Activated T-cell treated with anti-CD3 and anti-CD28 coated beads, Interleukin-2, amount 50 U/mL, for 48 hours (primary cell): Measurements from ENCODE around the gene DPEP2NB.
"Not testable (repeated sequence)": the region's sequence is repeated elsewhere in the genome, so short reads cannot be mapped to it uniquely, and the experiment has no call there.

Experiments
- DNase-seq, 2 experiments: peaks; one replicate each; pipeline ENCODE4 v3.0.0-alpha.2; 2020

DPEP2NB gene

GRCh38 chr16:68015681-68016080 lies at the start of gene DPEP2NB:
Gene DPEP2NB (minus strand): TSS chr16:68015911. CDS start chr16:68015770, 141 bp downstream.
- DNase-seq = no peak

GRCh38 chr16:68064791-68065365 lies 49.2 kb upstream of the DPEP2NB start:
- peak; percentile 79 to 82 for DNase-seq

- peak; percentile 49 to 53 for DNase-seq
Measured at GRCh38 chr16:68062910-68063393, 47.2 kb upstream of the DPEP2NB start.

- DNase-seq = no peak
Measured at GRCh38 chr16:68061396-68061795, 45.7 kb upstream of the DPEP2NB start.

GRCh38 chr16:68059804-68060203 lies 44.1 kb upstream of the DPEP2NB start:
- DNase-seq = no peak

GRCh38 chr16:68055395-68055794 lies 39.7 kb upstream of the DPEP2NB start:
- DNase-seq = no peak

- DNase-seq = no peak
Measured at GRCh38 chr16:68049449-68049848, 33.7 kb upstream of the DPEP2NB start.

GRCh38 chr16:68047987-68048386 lies 32.3 kb upstream of the DPEP2NB start:
- DNase-seq = no peak

- DNase-seq = no peak
Measured at GRCh38 chr16:68046106-68046505, 30.4 kb upstream of the DPEP2NB start.

GRCh38 chr16:68041783-68042182 lies 26.1 kb upstream of the DPEP2NB start:
- no peak for DNase-seq

GRCh38 chr16:68040506-68041288 lies 25.0 kb upstream of the DPEP2NB start:
- peak; percentile 93 to 94 for DNase-seq

- DNase-seq = no peak
Measured at GRCh38 chr16:68037841-68038597, 22.3 kb upstream of the DPEP2NB start.

GRCh38 chr16:68035227-68035626 lies 19.5 kb upstream of the DPEP2NB start:
- DNase-seq = no peak

- no peak for DNase-seq
Measured at GRCh38 chr16:68033101-68033500, 17.4 kb upstream of the DPEP2NB start.

- DNase-seq = no peak
Measured at GRCh38 chr16:68031951-68032350, 16.2 kb upstream of the DPEP2NB start.

- not testable (repeated sequence) for DNase-seq
Measured at GRCh38 chr16:68030108-68030507, 14.4 kb upstream of the DPEP2NB start.

- no peak for DNase-seq
Measured at GRCh38 chr16:68028996-68029395, 13.3 kb upstream of the DPEP2NB start.

GRCh38 chr16:68022728-68023537 lies 7.2 kb upstream of the DPEP2NB start, which contains the start of the genes DDX28 and DUS2:
Gene DDX28 (minus strand): TSS chr16:68023232. CDS start chr16:68023202, 30 bp downstream.
Gene DUS2 (plus strand): TSS chr16:68023284. CDS start chr16:68038024, 14,740 bp downstream.
- DNase-seq = peak; percentile 98 to 99

GRCh38 chr16:68022278-68022727 lies 6.6 kb upstream of the DPEP2NB start:
- peak in 1 of 2 experiments; percentile 26 for DNase-seq

GRCh38 chr16:68021490-68021889 lies 5.8 kb upstream of the DPEP2NB start:
- DNase-seq = no peak

GRCh38 chr16:68019167-68019680 lies 3.5 kb upstream of the DPEP2NB start:
- DNase-seq = no peak

GRCh38 chr16:68013440-68013839 lies 2.3 kb downstream of the DPEP2NB start:
- DNase-seq = no peak
